HL-60 (cell line): ENCODE results near the gene CAMKK2.
A peak's percentile ranks its signal among the peaks of the same experiment; 100 is the strongest.

Experiments
- DNase-seq, 2 experiments: peaks; one replicate each; pipeline ENCODE4 v3.0.0-alpha.2; 2010 to 2020; ENCODE audit warnings: low read depth in 1 of 2, low spot score in 1 of 2
- H3K27ac ChIP-seq: fragments of 250-450 bp; sonication (Bioruptor Pico); replicated peaks from 2 replicates; pipeline ENCODE4 v1.5.1; 2020; ENCODE audit warnings: mild to moderate bottlenecking, moderate library complexity
- H3K27me3 ChIP-seq: fragments of 250-450 bp; sonication (Bioruptor Pico); 2 replicates; pipeline ENCODE4 v1.5.1; 2021; ENCODE audit warnings: mild to moderate bottlenecking, moderate library complexity; ENCODE audit not compliant: insufficient read depth, poor library complexity, severe bottlenecking
- H3K4me3 ChIP-seq: replicated peaks from 2 replicates; pipeline ENCODE4 v1.5.1; 2011; ENCODE audit warnings: mild to moderate bottlenecking, control low read depth, low read length; ENCODE audit not compliant: insufficient read depth
- GABPA ChIP-seq: IDR thresholded peaks from 2 replicates; pipeline ENCODE4 v1.6.1; 2012; ENCODE audit warnings: low read depth
- POLR2AphosphoS5 ChIP-seq: IDR thresholded peaks from 2 replicates; pipeline ENCODE4 v1.6.1; 2012; ENCODE audit warnings: low read depth
- REST ChIP-seq: IDR thresholded peaks from 2 replicates; pipeline ENCODE4 v1.6.1; 2012; ENCODE audit warnings: low read depth; ENCODE audit not compliant: insufficient replicate concordance
- SPI1 ChIP-seq: IDR thresholded peaks from 2 replicates; pipeline ENCODE4 v1.6.1; 2012; ENCODE audit warnings: low read depth, mild to moderate bottlenecking, borderline replicate concordance
- TF ChIP-seq, protein P1 (sequence below): IDR thresholded peaks from one replicate; pipeline ENCODE4 v1.5.1; 2011; ENCODE audit warnings: low read length, control low read depth, inconsistent platforms; ENCODE audit not compliant: insufficient read depth

The CAMKK2 gene

DNA sequence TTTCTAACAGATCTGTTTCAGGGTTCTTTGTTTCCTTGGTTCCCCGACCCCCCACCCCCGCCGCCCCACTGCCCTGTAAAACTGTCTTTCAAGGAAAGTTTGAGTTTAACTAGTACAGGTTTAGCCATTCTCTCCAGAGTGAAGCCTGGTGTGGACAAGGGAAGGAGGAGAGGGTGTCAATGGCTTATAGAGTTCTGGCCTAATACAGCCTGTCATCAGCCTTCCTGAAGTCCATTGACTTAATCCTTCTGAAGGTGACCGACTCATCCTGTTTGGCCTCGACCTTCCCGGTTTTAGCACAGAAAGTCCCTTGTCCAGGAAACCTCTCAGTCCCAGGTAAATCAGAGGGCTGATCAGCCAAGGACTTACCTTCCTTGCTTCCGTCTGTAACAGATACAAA is 97.6 kb downstream of the CAMKK2 start:
- H3K27ac ChIP-seq = no peak overlapping the region
- TF ChIP-seq, protein P1, sequence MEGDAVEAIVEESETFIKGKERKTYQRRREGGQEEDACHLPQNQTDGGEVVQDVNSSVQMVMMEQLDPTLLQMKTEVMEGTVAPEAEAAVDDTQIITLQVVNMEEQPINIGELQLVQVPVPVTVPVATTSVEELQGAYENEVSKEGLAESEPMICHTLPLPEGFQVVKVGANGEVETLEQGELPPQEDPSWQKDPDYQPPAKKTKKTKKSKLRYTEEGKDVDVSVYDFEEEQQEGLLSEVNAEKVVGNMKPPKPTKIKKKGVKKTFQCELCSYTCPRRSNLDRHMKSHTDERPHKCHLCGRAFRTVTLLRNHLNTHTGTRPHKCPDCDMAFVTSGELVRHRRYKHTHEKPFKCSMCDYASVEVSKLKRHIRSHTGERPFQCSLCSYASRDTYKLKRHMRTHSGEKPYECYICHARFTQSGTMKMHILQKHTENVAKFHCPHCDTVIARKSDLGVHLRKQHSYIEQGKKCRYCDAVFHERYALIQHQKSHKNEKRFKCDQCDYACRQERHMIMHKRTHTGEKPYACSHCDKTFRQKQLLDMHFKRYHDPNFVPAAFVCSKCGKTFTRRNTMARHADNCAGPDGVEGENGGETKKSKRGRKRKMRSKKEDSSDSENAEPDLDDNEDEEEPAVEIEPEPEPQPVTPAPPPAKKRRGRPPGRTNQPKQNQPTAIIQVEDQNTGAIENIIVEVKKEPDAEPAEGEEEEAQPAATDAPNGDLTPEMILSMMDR = no peak
- TF ChIP-seq POLR2AphosphoS5 (no peak), GABPA (no peak), SPI1 (no peak), REST (no peak)
- no peaks in the 10 kb centered on the region for H3K27me3 ChIP-seq

DNA sequence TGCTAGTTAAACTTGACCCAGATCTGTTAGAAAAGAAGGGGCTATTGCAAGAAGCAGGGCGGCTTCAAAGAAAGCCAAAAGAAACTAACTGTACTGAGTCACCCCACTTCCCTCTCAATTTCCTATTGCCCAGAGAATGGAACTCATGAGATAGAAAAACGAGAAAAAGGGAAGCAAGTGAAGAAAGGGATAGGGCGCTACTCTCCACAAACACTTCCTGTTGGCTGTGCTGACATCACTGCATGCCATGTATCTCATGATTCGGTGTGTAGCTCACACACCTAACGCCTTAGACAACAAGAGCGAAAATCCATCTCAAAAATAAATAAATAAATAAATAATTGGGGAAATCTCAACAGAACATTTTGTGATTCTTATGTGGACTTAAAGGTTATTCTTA is 99.6 kb downstream of the CAMKK2 start:
- peak; percentile 49 to 86 for DNase-seq

More for the DNA sequence above, 97.6 kb downstream of the CAMKK2 start:
- DNase-seq = no peak
- H3K4me3 ChIP-seq = no peak overlapping the region

GRCh38 chr12:121191151-121191550 is 105.4 kb downstream of the CAMKK2 start:
- TF ChIP-seq SPI1 (no peak), REST (no peak), GABPA (no peak), POLR2AphosphoS5 (no peak)
- TF ChIP-seq, protein P1 = no peak
- DNase-seq = no peak
- Histone ChIP-seq H3K4me3 (no peak overlapping the region), H3K27me3 (no peaks in the 10 kb centered on the region), H3K27ac (no peak overlapping the region)

More for the DNA sequence above, 99.6 kb downstream of the CAMKK2 start:
- no peaks in the 10 kb centered on the region for H3K27me3 ChIP-seq
- TF ChIP-seq REST (no peak), SPI1 (peak; percentile 89), POLR2AphosphoS5 (peak; percentile 64), GABPA (peak; percentile 54; the same call in 1 of the 2 replicates)
- TF ChIP-seq, protein P1 = no peak
- H3K4me3 ChIP-seq = no peak overlapping the region
- peak overlapping the region; percentile 67 for H3K27ac ChIP-seq
